DMS153 (cell line): Measurements from ENCODE around the gene PNMT.

Experiments
- DNase-seq: peaks from one replicate; lab custom pipeline; 2025; lab: John Stamatoyannopoulos, UW

PNMT gene

DNA sequence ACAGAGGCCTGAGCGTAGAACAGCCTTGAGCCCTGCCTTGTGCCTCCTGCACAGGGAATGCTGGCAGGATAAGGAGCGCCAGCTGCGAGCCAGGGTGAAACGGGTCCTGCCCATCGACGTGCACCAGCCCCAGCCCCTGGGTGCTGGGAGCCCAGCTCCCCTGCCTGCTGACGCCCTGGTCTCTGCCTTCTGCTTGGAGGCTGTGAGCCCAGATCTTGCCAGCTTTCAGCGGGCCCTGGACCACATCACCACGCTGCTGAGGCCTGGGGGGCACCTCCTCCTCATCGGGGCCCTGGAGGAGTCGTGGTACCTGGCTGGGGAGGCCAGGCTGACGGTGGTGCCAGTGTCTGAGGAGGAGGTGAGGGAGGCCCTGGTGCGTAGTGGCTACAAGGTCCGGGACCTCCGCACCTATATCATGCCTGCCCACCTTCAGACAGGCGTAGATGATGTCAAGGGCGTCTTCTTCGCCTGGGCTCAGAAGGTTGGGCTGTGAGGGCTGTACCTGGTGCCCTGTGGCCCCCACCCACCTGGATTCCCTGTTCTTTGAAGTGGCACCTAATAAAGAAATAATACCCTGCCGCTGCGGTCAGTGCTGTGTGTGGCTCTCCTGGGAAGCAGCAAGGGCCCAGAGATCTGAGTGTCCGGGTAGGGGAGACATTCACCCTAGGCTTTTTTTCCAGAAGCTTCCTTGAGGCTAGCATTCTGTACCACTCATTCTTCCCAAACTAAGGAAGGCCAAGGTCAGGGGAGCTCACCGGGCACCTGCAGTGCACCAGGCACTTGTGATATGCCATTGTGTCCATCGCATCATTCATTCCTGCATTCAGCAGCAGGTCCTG lies 1.9 kb downstream of the PNMT start:
- DNase-seq: no peak

DNA sequence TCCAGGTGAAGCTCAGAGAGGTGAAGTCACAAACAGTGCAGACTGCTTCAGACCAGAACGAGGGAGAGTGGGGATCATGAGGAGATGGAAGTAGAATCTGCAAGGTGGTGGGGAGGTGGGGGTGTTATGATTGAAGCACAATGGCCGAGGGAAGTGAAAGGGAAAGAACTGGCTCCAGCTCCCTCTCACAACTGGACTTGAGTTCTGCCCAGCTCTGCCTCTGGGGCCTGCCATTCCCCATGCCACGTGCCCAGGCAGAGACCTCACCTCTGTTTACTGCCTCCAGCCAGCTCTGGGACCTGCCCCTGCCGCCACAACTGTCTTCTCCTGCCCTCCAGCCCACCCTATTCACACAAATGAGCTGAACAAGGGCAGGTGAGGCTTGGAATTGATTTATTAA lies 2.5 kb downstream of the PNMT start:
- DNase-seq: no peak

DNA sequence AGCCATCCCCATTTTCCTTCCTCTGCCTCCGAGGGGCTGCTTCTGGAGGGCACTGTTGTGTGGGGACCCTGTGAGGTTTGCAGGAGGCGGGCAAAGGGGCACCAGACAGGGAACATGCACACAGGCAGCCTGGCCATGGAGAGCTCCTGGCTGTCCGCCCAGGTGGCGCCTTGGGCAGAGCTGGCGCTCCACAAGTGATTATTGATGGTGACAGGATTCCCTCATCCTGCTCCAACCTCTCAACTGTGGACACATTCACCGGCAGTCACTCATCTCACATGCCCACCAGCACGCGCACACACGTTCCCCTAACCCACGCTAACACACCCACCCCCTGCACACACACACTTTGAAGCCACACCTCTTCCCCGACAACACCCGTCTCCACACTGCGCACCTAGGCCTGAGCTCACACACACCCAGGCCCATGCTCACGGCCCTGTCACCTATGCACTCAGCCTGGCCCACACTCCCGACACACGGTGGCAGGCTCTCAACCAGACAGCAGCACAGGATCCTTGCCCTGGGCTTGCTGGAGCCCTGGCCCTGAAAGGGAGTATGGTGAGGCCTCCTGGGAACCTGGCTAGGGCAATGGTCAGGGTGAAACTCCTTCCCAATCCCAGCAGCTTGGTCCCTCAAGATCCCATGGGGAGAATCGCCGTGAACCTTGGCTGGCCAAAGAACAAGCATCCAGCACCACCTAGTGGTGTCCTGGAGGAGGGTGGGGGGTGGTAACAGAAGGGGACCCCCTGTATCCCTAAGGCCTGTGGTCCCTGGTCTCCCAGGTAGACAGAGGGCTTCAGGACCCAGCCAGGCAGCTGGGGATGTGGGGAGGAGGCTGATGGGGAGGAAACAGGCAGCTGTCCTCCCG lies 3.6 kb downstream of the PNMT start:
- no peak for DNase-seq

DNA sequence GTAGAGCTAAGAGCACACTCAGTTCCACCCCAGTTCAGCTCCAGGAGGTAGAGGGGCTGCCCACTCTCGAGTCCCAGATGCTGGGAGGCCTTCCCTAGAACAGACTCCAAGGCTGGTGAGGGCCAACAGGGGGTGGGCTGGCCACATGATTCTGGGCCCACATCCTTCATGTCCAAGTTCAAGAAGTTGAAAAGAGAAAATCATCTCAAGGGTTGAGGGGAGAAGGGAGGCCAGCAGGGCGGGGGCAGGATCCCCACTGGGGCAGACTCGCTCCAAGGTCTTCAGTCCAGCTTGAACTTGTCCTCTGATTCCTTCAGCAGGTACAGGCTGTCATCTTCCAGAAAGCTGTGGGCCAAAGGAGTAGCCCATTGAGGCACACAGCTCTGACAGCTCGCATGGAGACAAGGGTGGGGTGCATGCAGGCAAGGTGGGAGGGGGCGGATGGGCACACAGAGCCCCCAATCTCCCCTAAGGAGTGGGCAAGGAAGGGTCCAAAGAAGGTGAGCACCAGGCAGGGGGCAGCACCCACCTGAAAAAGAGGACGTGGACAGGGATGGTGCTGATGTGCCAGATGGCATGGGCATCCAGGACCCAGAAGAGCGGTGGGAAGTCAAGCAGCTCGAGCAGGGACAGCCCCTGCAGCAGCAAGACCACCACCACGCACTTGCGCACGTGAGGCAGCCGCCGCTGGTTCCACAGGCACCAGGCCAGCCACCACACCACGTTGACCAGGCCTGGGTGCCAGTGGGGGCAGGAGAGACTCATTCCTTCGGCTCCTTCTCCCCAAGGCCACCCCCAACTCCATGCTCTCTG lies 4.5 kb downstream of the PNMT start:
- DNase-seq: no peak

GRCh38 chr17:39673335-39674081 lies 5.3 kb downstream of the PNMT start:
- no peak for DNase-seq

GRCh38 chr17:39674179-39674578 lies 5.9 kb downstream of the PNMT start:
- DNase-seq: no peak

GRCh38 chr17:39674702-39675389 lies 6.6 kb downstream of the PNMT start:
- DNase-seq: peak; percentile 74

DNA sequence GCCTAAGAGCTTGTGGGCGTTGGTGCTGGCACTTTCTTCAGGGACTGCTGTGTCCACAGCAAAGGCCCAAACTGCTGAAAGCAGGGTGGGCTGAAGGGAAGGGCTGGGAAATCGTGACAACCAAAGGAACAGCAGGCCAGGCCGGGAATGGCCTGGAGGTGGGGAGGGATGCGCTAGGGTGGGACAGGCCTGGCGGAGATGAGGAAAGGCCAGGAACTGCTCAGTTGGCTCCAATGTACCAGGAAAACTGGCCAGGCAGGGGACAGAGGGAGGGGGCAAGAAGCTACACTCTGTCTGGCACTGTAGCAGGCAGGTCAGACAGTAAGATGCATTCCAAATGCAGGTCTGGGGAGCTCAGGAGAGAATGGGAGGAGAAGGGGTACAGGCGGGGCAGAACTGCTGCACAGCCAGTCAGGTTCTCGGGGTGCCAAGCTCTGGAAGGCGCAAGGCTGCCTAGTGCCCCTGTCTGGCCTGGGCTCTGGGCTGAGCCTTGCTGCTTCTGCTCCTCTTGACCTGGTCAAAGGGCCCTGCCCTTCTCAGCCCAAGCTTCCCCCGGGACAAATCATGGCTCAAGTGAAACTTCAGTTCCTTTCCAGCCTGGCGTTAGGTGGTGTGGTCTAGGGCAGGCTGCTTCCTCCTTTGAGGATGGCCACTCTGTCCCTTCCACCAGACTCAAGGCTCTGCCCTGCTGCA lies 7.3 kb downstream of the PNMT start:
- DNase-seq: no peak

GRCh38 chr17:39676198-39676819 lies 8.1 kb downstream of the PNMT start:
- DNase-seq: peak; percentile 75

DNA sequence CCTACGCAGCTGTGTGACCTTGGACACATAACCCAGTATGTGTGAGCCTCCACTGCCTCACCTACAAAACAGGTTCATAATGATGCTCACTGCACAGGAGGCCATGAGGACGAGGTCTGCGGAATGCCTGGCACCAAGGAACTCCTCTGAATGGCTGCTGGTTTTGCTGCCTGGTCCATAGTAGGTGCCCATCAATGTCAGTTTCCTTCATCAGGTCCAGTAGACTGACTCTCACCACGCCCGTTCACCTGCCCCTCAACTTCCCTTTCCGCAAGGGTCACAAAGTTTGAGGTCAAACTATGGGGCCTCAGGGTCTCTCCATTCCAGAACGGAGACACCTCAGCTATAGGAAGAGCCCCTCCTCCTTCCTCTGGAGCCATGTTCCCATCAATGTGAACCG lies 8.8 kb downstream of the PNMT start:
- no peak for DNase-seq

DNA sequence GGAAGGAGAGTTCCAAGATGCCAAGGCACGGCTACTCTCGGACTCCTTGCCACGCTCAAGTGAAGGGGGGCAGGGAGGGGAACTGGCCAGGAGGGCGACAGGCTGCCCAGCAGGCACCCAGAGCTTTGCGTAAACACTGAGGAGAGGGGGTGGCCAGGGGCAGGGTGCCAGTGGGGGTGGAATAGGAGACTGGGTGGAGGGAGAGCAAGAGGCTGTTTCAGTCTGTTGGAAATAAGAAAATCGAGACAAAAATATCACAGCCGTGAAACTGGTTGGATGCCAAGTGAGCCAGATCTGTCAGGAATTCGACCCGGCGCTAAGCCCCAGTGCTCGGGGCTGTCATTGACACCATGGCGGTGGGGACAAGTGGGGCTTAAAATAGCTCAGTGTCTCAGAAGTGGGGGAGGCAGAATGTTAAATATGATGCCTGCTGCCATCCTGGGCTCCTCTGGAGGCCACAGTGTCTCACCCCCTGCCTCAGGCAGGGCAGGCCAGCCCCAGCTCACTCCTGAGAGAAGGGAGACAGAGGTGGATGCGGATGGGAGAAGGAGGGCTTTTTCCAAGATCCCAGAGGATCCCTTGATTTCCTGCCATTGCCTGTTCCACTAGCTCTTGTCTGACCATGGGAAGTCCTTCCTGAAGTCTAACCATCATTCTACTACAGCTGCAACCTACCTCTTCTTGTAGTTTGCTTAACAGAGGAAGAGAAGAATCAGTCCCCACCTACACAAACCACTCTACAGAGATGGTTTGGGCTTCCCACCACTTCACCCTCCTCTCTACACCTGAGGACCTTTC lies 9.5 kb downstream of the PNMT start:
- DNase-seq: no peak

GRCh38 chr17:39678340-39679116 lies 10.3 kb downstream of the PNMT start:
- no peak for DNase-seq

GRCh38 chr17:39679521-39680192 lies 11.4 kb downstream of the PNMT start:
- no peak for DNase-seq

- DNase-seq: no peak
These were observed 15.2 kb downstream of the PNMT start for GRCh38 chr17:39683295-39683939.

DNA sequence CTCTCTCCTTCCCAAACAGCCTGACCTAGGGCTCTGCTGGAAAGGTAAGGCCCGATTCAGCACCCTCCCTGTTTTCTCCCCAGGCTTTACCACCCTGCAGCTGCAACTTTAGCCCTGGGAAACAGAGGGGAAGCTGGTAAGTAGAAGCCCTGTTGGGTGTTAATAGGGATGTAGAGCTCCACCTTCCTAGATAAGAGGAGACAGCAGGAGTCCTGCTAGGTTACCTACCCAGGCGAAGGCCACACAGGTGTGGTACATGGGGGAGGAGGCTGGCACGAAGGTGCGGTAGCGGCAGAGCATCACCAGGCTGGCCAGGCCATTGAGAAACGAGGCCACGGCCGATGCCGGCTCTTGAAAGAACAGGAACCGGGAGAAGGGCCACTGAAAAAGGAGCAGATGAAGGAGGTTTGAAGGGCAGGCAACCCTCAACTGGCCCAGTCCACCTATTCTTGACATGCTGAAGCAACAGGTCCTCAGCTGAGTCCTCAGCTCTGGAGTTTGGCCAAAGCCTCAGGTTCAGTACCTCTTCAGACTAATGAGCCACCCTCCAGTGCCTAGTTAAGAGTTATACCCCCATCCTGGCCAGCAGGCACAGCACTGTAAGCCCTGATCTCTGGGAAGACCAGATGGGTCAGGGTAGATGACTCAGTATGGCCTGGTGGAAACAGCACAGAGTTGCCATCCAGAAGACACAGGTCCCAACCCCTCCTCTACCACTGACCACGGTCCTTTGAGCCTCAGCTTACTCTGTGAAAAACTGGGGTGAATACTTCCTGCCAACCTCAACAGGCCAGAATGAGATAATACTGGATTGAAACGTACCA lies 16.3 kb downstream of the PNMT start:
- DNase-seq: no peak

DNA sequence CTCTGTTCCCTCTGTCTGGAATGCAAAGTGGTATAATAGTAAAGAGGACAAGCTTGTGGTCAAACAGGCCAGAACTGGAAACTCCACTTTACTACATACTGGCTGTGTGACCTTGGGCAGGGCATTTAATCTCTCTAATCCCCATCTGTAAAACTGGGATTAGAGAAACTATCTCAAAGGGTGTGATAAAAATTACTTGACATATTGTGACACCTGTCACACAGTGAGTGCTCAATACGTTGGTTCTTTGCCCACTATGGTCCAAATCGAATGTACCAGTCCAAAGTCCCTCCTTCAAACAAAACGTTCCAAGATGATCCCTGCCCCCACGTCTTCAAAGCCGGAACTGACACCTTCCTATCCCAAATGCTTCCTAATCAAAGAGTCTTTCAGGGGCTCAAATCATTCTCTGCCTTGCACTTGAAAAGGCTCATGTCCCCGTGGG lies 18.9 kb downstream of the PNMT start:
- DNase-seq: no peak
